Heart right ventricle (tissue), 16 donors: ENCODE measurements around the gene MTMR3. TPM values are rescaled to one million over a fixed set of nuclear protein-coding genes. Genes with fewer than 3 reads are reported as not detected.

Experiments used
- ATAC-seq, 8 donors: fragments of 200-7000 bp; cut with Tn5 transposase; one replicate each; pipeline ENCODE4 v1.9.1; 2020; ENCODE audit warnings: mild to moderate bottlenecking in 8 of 8, moderate library complexity in 8 of 8, moderate number of reproducible peaks in 1 of 8
- DNase-seq, 2 donors: peaks; one replicate each; pipeline ENCODE4 v3.0.0-alpha.2; 2020
- H3K27ac ChIP-seq, 10 donors: fragments of 200-600 bp; sonication (generic) in 2 of 10; one replicate each; pipeline versions ENCODE4 v1.5.0 to v1.8.0; 2020 to 2022; ENCODE audit warnings: mild to moderate bottlenecking in 3 of 10
- H3K27me3 ChIP-seq, 7 donors: fragments of 200-600 bp; one replicate each; pipeline ENCODE4 v1.8.0; 2021 to 2022; ENCODE audit warnings: mild to moderate bottlenecking in 2 of 7
- H3K36me3 ChIP-seq, 9 donors: fragments of 200-600 bp; sonication (generic) in 1 of 9; one replicate each; pipeline versions ENCODE4 v1.5.0 to v1.8.0; 2020 to 2022; ENCODE audit warnings: mild to moderate bottlenecking in 2 of 9
- H3K4me1 ChIP-seq, 9 donors: fragments of 200-600 bp; sonication (generic) in 1 of 9; one replicate each; pipeline versions ENCODE4 v1.5.0 to v1.8.0; 2020 to 2022; ENCODE audit warnings: mild to moderate bottlenecking in 4 of 9
- H3K4me3 ChIP-seq, 10 donors: fragments of 200-600 bp; sonication (generic) in 2 of 10; one replicate each; pipeline versions ENCODE4 v1.5.0 to v1.8.0; 2020 to 2022; ENCODE audit warnings: mild to moderate bottlenecking in 7 of 10, moderate library complexity in 2 of 10
- H3K9me3 ChIP-seq, 11 donors: fragments of 200-600 bp in 10 of 11; sonication (generic) in 2 of 11; one replicate each; pipeline versions ENCODE4 v1.5.0 to v1.8.0; 2013 to 2022; ENCODE audit warnings: mild to moderate bottlenecking in 2 of 11, control low read depth in 1 of 11, moderate library complexity in 1 of 11
- CTCF ChIP-seq, 9 donors: fragments of 200-600 bp; sonication (generic) in 2 of 9; IDR thresholded peaks; one replicate each; pipeline versions ENCODE4 v1.5.0 to v1.8.0; 2021 to 2022; ENCODE audit warnings: antibody characterized with exemption in 9 of 9, mild to moderate bottlenecking in 5 of 9, moderate library complexity in 1 of 9
- WGBS, 2 donors: extraction: QIAGEN DNeasy Blood & Tissue Kit; methylation state at CpG; one replicate each; pipeline ENCODE4 v1.1.7; 2013; ENCODE audit warnings: inconsistent platforms in 1 of 2; 5-methylcytosine and 5-hydroxymethylcytosine counted together
- intact Hi-C, 10 donors: fragments of 100-400 bp; cut with DNase I; formaldehyde crosslinking; loops; one replicate each; pipeline versions ENCODE4 v1.11.1 to v1.14.2; 2022
- polyA plus RNA-seq, 2 donors: library from polyadenylated mRNA; stranded (reverse); fragments of 200-250 nt; gene quantifications; one replicate each; pipeline ENCODE4 v1.2.3, GENCODE V29; 2013
- total RNA-seq, 10 donors: library from RNA; stranded (reverse); fragmentation: NEBNext Ultra II Directional in 3 of 10; extraction: Animal tissue kit (Norgen Biotek cat#: 25700) in 3 of 10; gene quantifications; one replicate each; pipeline versions ENCODE4 v1.2.1 to v1.2.4, GENCODE V29; 2021 to 2023
- donor health status: Arrhythmogenic right ventricular cardiomyopathy.
- donor health status: ischemic (EF 13 %, LVEDD 7.1; RV severe dilation, severe dysfunction).
- donor health status: healthy with polysubstance abuse.
- donor health status: DM: no; HTN: yes; CAD: no.
- donor health status: DM: no; HTN: no; CAD: no.
- donor health status: ischemic (EF 25% LVEDD 6.9; RV normal size, moderate dysfunction).
- donor health status: ischemic (EF 25% LVEDD 5.7; RV mildly dilated, moderate dysfunction).
- donor health status: healthy.
- donor health status: DM: yes; HTN: yes; CAD: no.
- donor health status: Ischemic cardiomyopathy.
- donor health status: ischemic (EF 35%, LVEDD 5.7; RV mildly dilated, moderate dysfunction).
- donor health status: nonischemic (EF 11% LVEDD 7.7; RV severe dilation, severe dysfunction).
- donor health status: DM: yes; HTN: yes; CAD: no.
- donor health status: PGD.
- donor health status: ischemic (EF 29% LVEDD 5.4; RV normal size, mild dysfunction).
- donor health status: nonischemic (EF 23%, LVEDD 6.1; RV moderate dilation, normal function).

The MTMR3 gene
- total and polyA plus RNA-seq, 12 donors, result 9.8 to 42.9 (median 34.6) TPM

- intact Hi-C loops, result no loop called here
- Histone ChIP-seq H3K27ac (no peak overlapping the region), H3K9me3 (peaks cover 0 to 40% (median 15%) of the 10 kb centered on the region in 11 donors), H3K4me1 (no peaks in the 10 kb centered on the region), H3K36me3 (no peaks in the 10 kb centered on the region), H3K4me3 (no peak overlapping the region), H3K27me3 (no peaks in the 10 kb centered on the region)
- 61 to 80% methylated on average over 3 of the region's 3 CpGs for WGBS, 2 donors
- TF ChIP-seq CTCF (IDR thresholded peaks at IDR 0.05), result no peak
- DNase-seq (no peak), ATAC-seq (no peak)
Observed at GRCh38 chr22:30062259-30062658, 179.3 kb downstream of the MTMR3 start.

- WGBS, 2 donors, result 80 to 87% methylated on average over 1 of the region's 1 CpG
- H3K36me3 ChIP-seq, result no peaks in the 10 kb centered on the region
- no peak for TF ChIP-seq CTCF (IDR thresholded peaks at IDR 0.05)
- ATAC-seq (no peak), DNase-seq (no peak)
- H3K27ac ChIP-seq, result no peak overlapping the region
- no peak overlapping the region for H3K4me3 ChIP-seq
- intact Hi-C loops, result no loop called here
- peaks cover 0 to 34% (median 15%) of the 10 kb centered on the region in 11 donors for H3K9me3 ChIP-seq
- H3K4me1 ChIP-seq, result no peaks in the 10 kb centered on the region
- no peaks in the 10 kb centered on the region for H3K27me3 ChIP-seq
Observed at GRCh38 chr22:30062950-30063349, 180.0 kb downstream of the MTMR3 start.

GRCh38 chr22:30064172-30064571 is 181.2 kb downstream of the MTMR3 start:
- Histone ChIP-seq H3K27me3 (no peaks in the 10 kb centered on the region), H3K36me3 (no peaks in the 10 kb centered on the region), H3K4me1 (no peaks in the 10 kb centered on the region), H3K4me3 (no peak overlapping the region), H3K27ac (no peak overlapping the region), H3K9me3 (peaks cover 0 to 33% (median 15%) of the 10 kb centered on the region in 11 donors)
- intact Hi-C loops, result no loop called here
- ATAC-seq (no peak), DNase-seq (no peak)
- TF ChIP-seq CTCF (IDR thresholded peaks at IDR 0.05), result no peak

- peaks cover 0 to 27% (median 20%) of the 10 kb centered on the region in 7 donors for H3K27me3 ChIP-seq
- TF ChIP-seq CTCF (IDR thresholded peaks at IDR 0.05), result no peak
- WGBS, 2 donors, result 67 to 76% methylated on average over 2 of the region's 2 CpGs
Observed at GRCh38 chr22:30073743-30074142, 190.8 kb downstream of the MTMR3 start.

More at GRCh38 chr22:30073743-30074142, 190.8 kb downstream of the MTMR3 start:
- intact Hi-C loops, result no loop called here
- Histone ChIP-seq H3K36me3 (no peaks in the 10 kb centered on the region), H3K27ac (no peak overlapping the region), H3K4me3 (no peak overlapping the region), H3K4me1 (no peaks in the 10 kb centered on the region), H3K9me3 (peaks cover 0 to 4% (median 0%) of the 10 kb centered on the region in 11 donors)
- DNase-seq (no peak), ATAC-seq (no peak)
